GM18505 (cell line): ENCODE results near the gene KCTD1.

Experiments
- ATAC-seq: cut with Tn5 transposase; IDR thresholded peaks from one replicate; pipeline ENCODE4 v1.9.1; 2021; ENCODE audit not compliant: unreplicated experiment
- POLR2A ChIP-seq: IDR thresholded peaks from 4 replicates; pipeline ENCODE4 v1.6.1; 2011; ENCODE audit warnings: borderline replicate concordance; ENCODE audit not compliant: insufficient read depth, insufficient read length; ENCODE audit errors: extremely low read depth

Gene KCTD1

DNA sequence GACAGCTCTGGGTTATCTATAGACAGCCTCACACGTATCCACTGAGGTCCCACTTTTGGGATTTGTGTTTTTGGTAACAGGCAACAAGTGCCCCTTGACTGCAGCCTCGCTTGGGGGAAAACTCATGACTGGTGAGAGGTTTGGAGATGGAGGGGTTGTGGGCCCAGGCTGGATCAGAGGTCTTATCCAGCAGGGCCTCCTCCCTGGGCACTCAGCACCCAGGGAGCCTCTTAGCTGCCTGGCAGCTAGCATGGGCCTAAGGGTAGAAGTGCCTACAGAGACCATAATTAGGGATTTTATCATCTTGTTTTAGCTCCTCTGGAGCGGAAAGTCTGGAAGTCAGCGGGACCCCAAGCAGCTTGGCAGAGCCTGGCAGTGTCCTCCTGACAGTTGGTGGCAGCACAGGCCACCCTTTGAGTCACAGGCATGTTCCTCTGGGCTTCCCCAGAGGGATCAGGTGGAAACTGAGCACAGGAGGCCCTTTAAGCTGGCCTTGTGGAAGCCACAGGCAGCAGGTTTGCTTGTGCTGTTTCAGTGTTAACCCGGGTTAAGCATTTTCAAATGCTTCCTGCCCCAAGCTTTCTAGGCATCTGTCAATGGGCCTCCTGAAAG lies 143.1 kb downstream of the KCTD1 start:
- ATAC-seq: peak; percentile 68
- TF ChIP-seq POLR2A: no peak
